WTC11 (cell line): Measurements from ENCODE around the gene CLOCK.

ENCODE experiments used
- ATF2 ChIP-seq: sonication (generic); formaldehyde crosslinking; IDR thresholded peaks from 2 replicates; pipeline ENCODE4 v1.8.1; 2022; ENCODE audit warnings: low read depth, missing genetic modification reagents, borderline replicate concordance
- CTCF ChIP-seq: fragments of 200-600 bp; IDR thresholded peaks from 2 replicates; pipeline ENCODE4 v1.8.0; 2022; ENCODE audit warnings: antibody characterized with exemption
- E2F1 ChIP-seq: sonication (generic); formaldehyde crosslinking; IDR thresholded peaks from 2 replicates; pipeline ENCODE4 v1.8.0; 2022; ENCODE audit warnings: mild to moderate bottlenecking, missing genetic modification reagents
- FOXK1 ChIP-seq: sonication (generic); formaldehyde crosslinking; IDR thresholded peaks from 2 replicates; pipeline ENCODE4 v1.8.0; 2022; ENCODE audit warnings: mild to moderate bottlenecking, moderate library complexity, missing genetic modification reagents
- HMGXB4 ChIP-seq: sonication (generic); formaldehyde crosslinking; IDR thresholded peaks from 2 replicates; pipeline ENCODE4 v1.8.1; 2023; ENCODE audit warnings: mild to moderate bottlenecking, moderate library complexity, missing genetic modification reagents
- IRF1 ChIP-seq: sonication (generic); formaldehyde crosslinking; IDR thresholded peaks from 2 replicates; pipeline ENCODE4 v1.8.0; 2023; ENCODE audit warnings: missing genetic modification reagents
- MAX ChIP-seq: sonication (generic); formaldehyde crosslinking; IDR thresholded peaks from 2 replicates; pipeline ENCODE4 v1.8.0; 2022; ENCODE audit warnings: mild to moderate bottlenecking, missing genetic modification reagents
- MLX ChIP-seq: sonication (generic); formaldehyde crosslinking; IDR thresholded peaks from 2 replicates; pipeline ENCODE4 v1.8.1; 2023; ENCODE audit warnings: mild to moderate bottlenecking, missing genetic modification reagents, moderate library complexity
- NR3C1 ChIP-seq: sonication (generic); formaldehyde crosslinking; conservative IDR thresholded peaks from 2 replicates; pipeline ENCODE4 v1.8.1; 2023; ENCODE audit warnings: low read depth, mild to moderate bottlenecking, missing genetic modification reagents
- TP53 ChIP-seq: sonication (generic); formaldehyde crosslinking; IDR thresholded peaks from 2 replicates; pipeline ENCODE4 v1.8.1; 2023; ENCODE audit warnings: mild to moderate bottlenecking, missing genetic modification reagents
- USF1 ChIP-seq: sonication (generic); formaldehyde crosslinking; IDR thresholded peaks from 2 replicates; pipeline ENCODE4 v1.8.0; 2022; ENCODE audit warnings: mild to moderate bottlenecking, missing genetic modification reagents
- ZNF219 ChIP-seq: sonication (generic); formaldehyde crosslinking; IDR thresholded peaks from 2 replicates; pipeline ENCODE4 v1.8.0; 2023; ENCODE audit warnings: missing genetic modification reagents, mild to moderate bottlenecking, borderline replicate concordance

- TF ChIP-seq IRF1 (CRISPR knock-in tag) (no peak), CTCF (peak; percentile 55), HMGXB4 (CRISPR knock-in tag) (peak; percentile 90), TP53 (CRISPR knock-in tag) (no peak), FOXK1 (CRISPR knock-in tag) (peak; percentile 65; the same call in 1 of the 2 replicates), MLX (CRISPR knock-in tag) (no peak), MAX (CRISPR knock-in tag) (peak; percentile 69), USF1 (CRISPR knock-in tag) (no peak), ZNF219 (CRISPR knock-in tag) (no peak), ATF2 (CRISPR knock-in tag) (no peak), E2F1 (CRISPR knock-in tag) (no peak), NR3C1 (CRISPR knock-in tag) (no peak)
Measured at GRCh38 chr4:55546756-55547465, at the start of gene CLOCK.
